SK-N-SH (cell line): ENCODE results near the gene B3GALT6. TPM values are rescaled to one million over a fixed set of nuclear protein-coding genes. Genes with fewer than 3 reads are reported as not detected.

ENCODE experiments used
- CTCF ChIA-PET: fragments of 300-600, 350-600 bp; formaldehyde crosslinking; extraction: SDS; loops from one replicate; lab custom pipeline; 2021; lab: Yijun Ruan, JAX
- POLR2A ChIA-PET: fragments of 350-600 bp; sonication (Branson Sonifier 250); formaldehyde crosslinking; extraction: SDS; loops from one replicate; lab custom pipeline; 2020; ENCODE audit warnings: antibody characterized with exemption, inconsistent platforms; lab: Yijun Ruan, JAX
- DNase-seq: peaks from one replicate; pipeline ENCODE4 v3.0.0; 2012
- H2AFZ ChIP-seq: fragments of 200-600 bp; sonication (generic); 2 replicates; pipeline ENCODE4 v1.8.1; 2016; ENCODE audit warnings: antibody characterized with exemption, mild to moderate bottlenecking, low read depth
- H3F3A ChIP-seq: fragments of 200-600 bp; sonication (generic); replicated peaks from 2 replicates; pipeline ENCODE3; 2016; ENCODE audit warnings: antibody characterized with exemption, mild to moderate bottlenecking; ENCODE audit not compliant: insufficient read depth
- H3K27ac ChIP-seq, 2 experiments: fragments of 200-500 bp in 1 of 2; fragments of 200-600 bp in 1 of 2; sonication (Bioruptor generic) in 1 of 2; sonication (generic), shearing (Covaris generic) in 1 of 2; 2 replicates each; pipeline versions ENCODE4 v1.5.1 to v1.6.1; 2014 to 2016; ENCODE audit warnings: low read depth in 2 of 2, inconsistent platforms in 1 of 2, low read length in 1 of 2, mild to moderate bottlenecking in 1 of 2, mixed read lengths in 1 of 2
- H3K27me3 ChIP-seq: fragments of 200-600 bp; sonication (generic), shearing (Covaris generic); 2 replicates; pipeline ENCODE4 v1.6.1; 2016; ENCODE audit warnings: mixed run types; ENCODE audit not compliant: insufficient read depth
- H3K36me3 ChIP-seq, 2 experiments: fragments of 200-500 bp in 1 of 2; fragments of 200-600 bp in 1 of 2; sonication (Bioruptor generic) in 1 of 2; sonication (generic) in 1 of 2; replicated peaks in 1 of 2; 2 replicates each; pipeline versions ENCODE3 to v1.5.1; 2014 to 2016; ENCODE audit warnings: low read length in 1 of 2, mild to moderate bottlenecking in 1 of 2; ENCODE audit not compliant: insufficient read depth in 2 of 2, control insufficient read depth in 1 of 2
- H3K4me1 ChIP-seq, 2 experiments: fragments of 200-500 bp in 1 of 2; fragments of 200-600 bp in 1 of 2; sonication (Bioruptor generic) in 1 of 2; sonication (generic), shearing (Covaris generic) in 1 of 2; 2 replicates each; pipeline versions ENCODE4 v1.5.1 to v1.6.1; 2014 to 2016; ENCODE audit warnings: low read depth in 1 of 2, low read length in 1 of 2, mixed run types in 1 of 2; ENCODE audit not compliant: insufficient read depth in 2 of 2, control insufficient read depth in 1 of 2
- H3K4me2 ChIP-seq: fragments of 200-600 bp; sonication (generic), shearing (Covaris generic); 2 replicates; pipeline ENCODE4 v1.6.1; 2017; ENCODE audit warnings: mixed run types
- H3K4me3 ChIP-seq, 2 experiments: fragments of 200-500 bp in 1 of 2; fragments of 200-600 bp in 1 of 2; sonication (Bioruptor generic) in 1 of 2; sonication (generic), shearing (Covaris generic) in 1 of 2; 2 replicates each; pipeline versions ENCODE4 v1.5.1 to v1.8.1; 2014 to 2016; ENCODE audit warnings: low read depth in 2 of 2, inconsistent platforms in 1 of 2, low read length in 1 of 2, mild to moderate bottlenecking in 1 of 2, mixed read lengths in 1 of 2, moderate library complexity in 1 of 2
- H3K79me2 ChIP-seq: fragments of 200-600 bp; sonication (generic); 2 replicates; pipeline ENCODE4 v1.8.1; 2017; ENCODE audit warnings: mild to moderate bottlenecking; ENCODE audit not compliant: insufficient read depth
- H3K9ac ChIP-seq: fragments of 200-600 bp; sonication (generic); 2 replicates; pipeline ENCODE4 v1.6.1; 2017; ENCODE audit warnings: mixed run types
- H3K9me2 ChIP-seq: fragments of 200-600 bp; sonication (generic); 2 replicates; pipeline ENCODE4 v1.6.1; 2017; ENCODE audit warnings: mixed run types
- H3K9me3 ChIP-seq: fragments of 200-600 bp; sonication (generic); 2 replicates; pipeline ENCODE4 v1.6.1; 2017; ENCODE audit warnings: mixed run types, mild to moderate bottlenecking, moderate library complexity
- H4K20me1 ChIP-seq: fragments of 200-600 bp; sonication (generic); 2 replicates; pipeline ENCODE4 v1.6.1; 2017; ENCODE audit warnings: mild to moderate bottlenecking, mixed run types; ENCODE audit not compliant: insufficient read depth
- CTCF ChIP-seq: fragments of 200-600 bp; sonication (generic); IDR thresholded peaks from 2 replicates; pipeline ENCODE4 v1.6.1; 2017; ENCODE audit warnings: antibody characterized with exemption, mild to moderate bottlenecking, moderate library complexity
- ELF1 ChIP-seq: IDR thresholded peaks from 2 replicates; pipeline ENCODE4 v1.4.0; 2012
- FOSL2 ChIP-seq: IDR thresholded peaks from 2 replicates; pipeline ENCODE4 v1.4.0; 2012; ENCODE audit warnings: low read depth, mild to moderate bottlenecking, moderate library complexity, borderline replicate concordance
- GABPA ChIP-seq: IDR thresholded peaks from 2 replicates; pipeline ENCODE4 v1.4.0; 2012; ENCODE audit warnings: low read depth, mild to moderate bottlenecking
- JUND ChIP-seq: IDR thresholded peaks from 2 replicates; pipeline ENCODE4 v1.4.0; 2012
- MEF2A ChIP-seq: IDR thresholded peaks from 2 replicates; pipeline ENCODE4 v1.4.0; 2012; ENCODE audit warnings: low read depth, borderline replicate concordance
- NFIC ChIP-seq: IDR thresholded peaks from 2 replicates; pipeline ENCODE4 v1.4.0; 2012; ENCODE audit warnings: borderline replicate concordance
- PBX3 ChIP-seq: IDR thresholded peaks from 2 replicates; pipeline ENCODE4; 2012
- RAD21 ChIP-seq: IDR thresholded peaks from 2 replicates; pipeline ENCODE4 v1.6.1; 2012; ENCODE audit warnings: mild to moderate bottlenecking, low read length
- RCOR1 ChIP-seq: fragments of 150-350 bp; IDR thresholded peaks from 2 replicates; pipeline ENCODE4 v1.6.1; 2017; ENCODE audit warnings: antibody characterized with exemption, low read length
- REST ChIP-seq: IDR thresholded peaks from 2 replicates; pipeline ENCODE4 v1.6.1; 2012; ENCODE audit warnings: mild to moderate bottlenecking, low read depth, low read length, moderate library complexity
- RXRA ChIP-seq: IDR thresholded peaks from 2 replicates; pipeline ENCODE4 v1.4.0; 2012; ENCODE audit warnings: low read depth, mild to moderate bottlenecking, borderline replicate concordance
- SIN3A ChIP-seq: IDR thresholded peaks from 2 replicates; pipeline ENCODE4 v1.6.1; 2012; ENCODE audit warnings: low read depth, mild to moderate bottlenecking, low read length, moderate library complexity, borderline replicate concordance
- TAF1 ChIP-seq: IDR thresholded peaks from 2 replicates; pipeline ENCODE4 v1.6.1; 2012; ENCODE audit warnings: low read depth, mild to moderate bottlenecking, low read length, moderate library complexity, borderline replicate concordance
- TCF12 ChIP-seq: IDR thresholded peaks from 2 replicates; pipeline ENCODE4 v1.4.0; 2012
- YY1 ChIP-seq: IDR thresholded peaks from 2 replicates; pipeline ENCODE4 v1.4.0; 2012; ENCODE audit warnings: low read depth, mild to moderate bottlenecking
- WGBS: methylation state at CpG from one replicate; pipeline ENCODE4 v1.1.6; 2017; ENCODE audit warnings: low lambda C conversion rate; 5-methylcytosine and 5-hydroxymethylcytosine counted together
- polyA plus RNA-seq, 3 experiments: library from polyadenylated mRNA; depleted of rRNA; stranded (reverse); fragments of >200 nt; gene quantifications; 2 replicates each; pipeline ENCODE4 v1.2.3, GENCODE V29; 2012

The B3GALT6 gene
- polyA plus RNA-seq, 1 of the 3 experiments (the other 2 are of a cell fraction) = 38.8 TPM

GRCh38 chr1:1259951-1260600, 28.0 kb downstream of the B3GALT6 start:
- H2AFZ ChIP-seq = no peak overlapping the region
- H3K9me3 ChIP-seq = no peaks in the 10 kb centered on the region
- H3K4me3 ChIP-seq = no peak overlapping the region
- H3K9me2 ChIP-seq = no peaks in the 10 kb centered on the region
- H3K79me2 ChIP-seq = peaks cover 44% of the 10 kb centered on the region
- no peak for DNase-seq
- H4K20me1 ChIP-seq = peaks cover 38% of the 10 kb centered on the region
- H3F3A ChIP-seq = peaks cover 6% of the 10 kb centered on the region
- peaks cover 0 to 2% of the 10 kb centered on the region in 2 experiments; a peak in 2 of 4 replicates for H3K4me1 ChIP-seq
- H3K27me3 ChIP-seq = no peaks in the 10 kb centered on the region
- CTCF ChIA-PET = no interaction called here
- H3K27ac ChIP-seq = no peak overlapping the region
- 95% methylated on average over 22 of the region's 26 CpGs for WGBS
- H3K4me2 ChIP-seq = no peak overlapping the region
- peaks cover 19 to 66% of the 10 kb centered on the region in 2 experiments for H3K36me3 ChIP-seq
- TF ChIP-seq FOSL2 = no peak
- TF ChIP-seq RAD21 = no peak
- TF ChIP-seq JUND = no peak
- no peak overlapping the region for H3K9ac ChIP-seq
- POLR2A ChIA-PET = no interaction called here

- H3K4me1 ChIP-seq = peaks cover 0 to 4% of the 10 kb centered on the region in 2 experiments; a peak in 2 of 4 replicates
- H3K9ac ChIP-seq = no peak overlapping the region
- H3K36me3 ChIP-seq = peaks cover 19 to 58% of the 10 kb centered on the region in 2 experiments
- no peaks in the 10 kb centered on the region for H3K27me3 ChIP-seq
- H4K20me1 ChIP-seq = peaks cover 46% of the 10 kb centered on the region
- no peak overlapping the region for H3K27ac ChIP-seq
- peaks cover 44% of the 10 kb centered on the region for H3K79me2 ChIP-seq
- H3K4me2 ChIP-seq = no peak overlapping the region
- no peak overlapping the region for H3K4me3 ChIP-seq
- no peak for DNase-seq
- ChIA-PET CTCF (no interaction called here), POLR2A (no interaction called here)
- no peaks in the 10 kb centered on the region for H3K9me2 ChIP-seq
- no peak for TF ChIP-seq RAD21
- no peak for TF ChIP-seq RXRA
- TF ChIP-seq TCF12 = no peak
- no peak for TF ChIP-seq CTCF
- no peak for TF ChIP-seq MEF2A
- no peak for TF ChIP-seq NFIC
- TF ChIP-seq GABPA = no peak
- no peak for TF ChIP-seq SIN3A
- no peak for TF ChIP-seq TAF1
- no peak for TF ChIP-seq YY1
- no peak for TF ChIP-seq JUND
- TF ChIP-seq RCOR1 = no peak
- TF ChIP-seq PBX3 = no peak
- no peak for TF ChIP-seq REST
- TF ChIP-seq FOSL2 = no peak
- no peak for TF ChIP-seq ELF1
- no peak overlapping the region for H2AFZ ChIP-seq
- no peaks in the 10 kb centered on the region for H3K9me3 ChIP-seq
- peaks cover 14% of the 10 kb centered on the region for H3F3A ChIP-seq
- WGBS = 88% methylated on average over 13 of the region's 16 CpGs
Observed at GRCh38 chr1:1260843-1261560, 29.0 kb downstream of the B3GALT6 start.
